Neural crest cell (in vitro differentiated cells): Measurements from ENCODE around the gene HECTD3. TPM values are rescaled to one million over a fixed set of nuclear protein-coding genes. Genes with fewer than 3 reads are reported as not detected.
"Not testable (repeated sequence)": the region's sequence is repeated elsewhere in the genome, so short reads cannot be mapped to it uniquely, and the experiment has no call there.

Source experiments
- DNase-seq: peaks from one replicate; pipeline ENCODE4 v3.0.0; 2021; ENCODE audit warnings: low read depth, mixed read lengths, low spot score
- H3K27ac Mint-ChIP-seq: one replicate; pipeline ENCODE4 v1.8.0; 2021; ENCODE audit warnings: mild to moderate bottlenecking, mixed read lengths; ENCODE audit not compliant: unreplicated experiment
- H3K27me3 Mint-ChIP-seq: 2 replicates; pipeline ENCODE4 v1.8.0; 2021; ENCODE audit warnings: low read depth, mild to moderate bottlenecking, mixed read lengths
- H3K36me3 Mint-ChIP-seq: 2 replicates; pipeline ENCODE4 v1.8.0; 2021; ENCODE audit warnings: low read depth, mild to moderate bottlenecking, mixed read lengths
- H3K4me1 Mint-ChIP-seq: 2 replicates; pipeline ENCODE4 v1.8.0; 2021; ENCODE audit warnings: mixed read lengths
- H3K4me3 Mint-ChIP-seq: one replicate; pipeline ENCODE4 v1.8.0; 2021; ENCODE audit warnings: mild to moderate bottlenecking, mixed read lengths
- H3K9me3 Mint-ChIP-seq: 2 replicates; pipeline ENCODE4 v1.8.0; 2021; ENCODE audit warnings: mixed read lengths
- total RNA-seq: library from RNA; stranded (reverse); gene quantifications from 2 replicates; pipeline ENCODE4 v1.2.1, GENCODE V29; 2021
- TF ChIP-seq, protein P1 (sequence below): fragments of 200-600 bp; sonication (generic); conservative IDR thresholded peaks from 2 replicates; pipeline ENCODE4 v1.5.0; 2021; ENCODE audit warnings: antibody characterized with exemption, mild to moderate bottlenecking

Gene HECTD3
- total RNA-seq, 1 donor from 2014 or later = 29.3 TPM

DNA sequence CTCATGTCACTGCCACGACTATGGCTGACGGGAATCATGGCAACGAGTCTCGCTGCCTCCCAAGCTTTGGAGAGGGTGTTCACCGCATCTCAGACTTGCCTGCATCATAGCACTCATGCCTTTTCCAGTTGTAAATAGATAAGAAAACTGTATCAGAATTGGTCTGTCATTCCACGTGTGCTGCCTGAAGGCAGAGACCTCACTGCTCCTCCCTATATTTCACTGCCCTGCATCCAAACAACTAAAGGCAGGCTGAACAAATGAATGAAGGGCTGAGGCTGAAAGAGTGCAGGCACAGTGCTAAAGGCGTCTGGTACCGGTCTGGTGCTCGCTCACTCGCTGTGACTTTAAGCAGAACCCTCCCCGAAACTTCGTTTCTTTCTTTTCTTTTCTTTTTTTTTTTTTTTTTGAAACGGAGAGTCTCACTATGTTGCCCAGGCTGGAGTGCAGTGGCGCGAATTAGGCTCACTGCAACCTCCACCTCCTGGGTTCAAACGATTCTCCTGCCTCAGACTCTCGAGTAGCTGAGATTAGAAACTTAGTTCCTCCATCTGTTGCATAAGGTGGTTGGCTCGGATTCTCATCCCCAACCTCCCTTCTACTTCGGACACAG lies 25.3 kb downstream of the HECTD3 start:
- H3K36me3 Mint-ChIP-seq = no peaks in the 10 kb centered on the region
- TF ChIP-seq, protein P1, sequence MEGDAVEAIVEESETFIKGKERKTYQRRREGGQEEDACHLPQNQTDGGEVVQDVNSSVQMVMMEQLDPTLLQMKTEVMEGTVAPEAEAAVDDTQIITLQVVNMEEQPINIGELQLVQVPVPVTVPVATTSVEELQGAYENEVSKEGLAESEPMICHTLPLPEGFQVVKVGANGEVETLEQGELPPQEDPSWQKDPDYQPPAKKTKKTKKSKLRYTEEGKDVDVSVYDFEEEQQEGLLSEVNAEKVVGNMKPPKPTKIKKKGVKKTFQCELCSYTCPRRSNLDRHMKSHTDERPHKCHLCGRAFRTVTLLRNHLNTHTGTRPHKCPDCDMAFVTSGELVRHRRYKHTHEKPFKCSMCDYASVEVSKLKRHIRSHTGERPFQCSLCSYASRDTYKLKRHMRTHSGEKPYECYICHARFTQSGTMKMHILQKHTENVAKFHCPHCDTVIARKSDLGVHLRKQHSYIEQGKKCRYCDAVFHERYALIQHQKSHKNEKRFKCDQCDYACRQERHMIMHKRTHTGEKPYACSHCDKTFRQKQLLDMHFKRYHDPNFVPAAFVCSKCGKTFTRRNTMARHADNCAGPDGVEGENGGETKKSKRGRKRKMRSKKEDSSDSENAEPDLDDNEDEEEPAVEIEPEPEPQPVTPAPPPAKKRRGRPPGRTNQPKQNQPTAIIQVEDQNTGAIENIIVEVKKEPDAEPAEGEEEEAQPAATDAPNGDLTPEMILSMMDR = no peak
- peak overlapping the region; percentile 99 for H3K4me3 Mint-ChIP-seq
- no peaks in the 10 kb centered on the region for H3K27me3 Mint-ChIP-seq
- peaks cover 3% of the 10 kb centered on the region for H3K9me3 Mint-ChIP-seq
- peak overlapping the region; percentile 95 for H3K27ac Mint-ChIP-seq
- H3K4me1 Mint-ChIP-seq = peaks cover 19% of the 10 kb centered on the region
- DNase-seq = no peak

DNA sequence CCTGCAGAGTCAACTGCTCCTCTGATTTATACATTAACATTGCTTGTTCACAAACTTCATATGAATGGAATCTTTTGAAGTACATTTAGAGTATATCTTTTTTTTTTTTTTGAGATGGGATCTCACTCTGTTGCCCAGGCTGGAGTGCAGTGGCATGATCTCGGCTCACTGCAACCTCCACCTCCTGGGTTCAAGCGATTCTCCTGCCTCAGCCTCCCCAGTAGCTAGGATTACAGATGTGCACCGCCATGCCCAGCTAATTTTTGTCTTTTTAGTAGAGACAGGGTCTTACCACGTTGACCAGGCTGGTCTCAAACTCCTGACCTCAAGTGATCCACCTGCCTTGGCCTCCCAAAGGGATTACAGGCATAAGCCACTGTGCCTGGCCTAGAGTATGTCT lies 33.8 kb downstream of the HECTD3 start:
- H3K4me3 Mint-ChIP-seq, DNase-seq, H3K4me1 Mint-ChIP-seq, H3K27me3 Mint-ChIP-seq, H3K27ac Mint-ChIP-seq, H3K9me3 Mint-ChIP-seq: not testable (repeated sequence)
- peaks cover 33% of the 10 kb centered on the region for H3K36me3 Mint-ChIP-seq

DNA sequence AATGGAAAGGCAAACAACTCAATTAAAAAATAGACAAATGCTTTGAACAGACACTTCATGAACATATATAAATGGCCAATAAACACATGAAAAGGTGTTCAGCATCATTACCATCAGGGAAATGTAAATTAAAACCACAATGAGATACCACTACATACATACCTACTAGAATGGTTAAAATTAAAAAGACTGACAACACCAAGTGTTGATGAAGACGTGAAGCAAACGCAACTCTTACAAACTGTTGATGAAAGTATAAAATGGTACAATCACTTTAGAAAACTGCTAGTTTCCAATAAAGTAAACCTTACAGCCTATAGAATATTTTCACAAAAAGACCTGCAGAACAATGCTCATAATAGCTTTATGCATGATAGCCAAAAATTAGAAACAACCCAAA lies 34.9 kb downstream of the HECTD3 start:
- Mint-ChIP-seq H3K4me1 (no peaks in the 10 kb centered on the region), H3K4me3 (no peak overlapping the region), H3K36me3 (peaks cover 33% of the 10 kb centered on the region), H3K9me3 (peaks cover 5% of the 10 kb centered on the region), H3K27ac (no peak overlapping the region), H3K27me3 (no peaks in the 10 kb centered on the region)
- TF ChIP-seq, protein P1 = no peak
- DNase-seq = no peak

DNA sequence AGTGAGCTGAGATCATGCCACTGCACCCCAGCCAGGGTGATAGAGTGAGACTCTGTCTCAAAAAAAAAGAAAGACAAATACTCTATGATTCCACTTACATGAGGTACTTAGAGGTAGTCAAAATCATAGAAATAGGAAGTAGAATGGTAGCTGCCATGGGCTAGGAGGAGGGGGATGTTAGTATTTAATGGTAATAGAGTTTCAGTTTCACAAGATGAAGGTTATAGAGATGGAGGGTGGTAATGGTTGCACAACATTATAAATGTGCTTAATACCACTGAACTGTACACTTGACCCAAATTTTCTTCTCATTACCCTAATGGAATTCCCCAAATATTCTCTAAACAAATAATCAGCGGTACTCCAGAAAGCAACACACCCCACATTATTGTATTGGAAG lies 37.5 kb downstream of the HECTD3 start:
- no peak overlapping the region for H3K4me3 Mint-ChIP-seq
- TF ChIP-seq, protein P1 = no peak
- peaks cover 5% of the 10 kb centered on the region for H3K9me3 Mint-ChIP-seq
- H3K36me3 Mint-ChIP-seq = peaks cover 33% of the 10 kb centered on the region
- H3K4me1 Mint-ChIP-seq = no peaks in the 10 kb centered on the region
- no peak for DNase-seq
- no peak overlapping the region for H3K27ac Mint-ChIP-seq
- no peaks in the 10 kb centered on the region for H3K27me3 Mint-ChIP-seq

DNA sequence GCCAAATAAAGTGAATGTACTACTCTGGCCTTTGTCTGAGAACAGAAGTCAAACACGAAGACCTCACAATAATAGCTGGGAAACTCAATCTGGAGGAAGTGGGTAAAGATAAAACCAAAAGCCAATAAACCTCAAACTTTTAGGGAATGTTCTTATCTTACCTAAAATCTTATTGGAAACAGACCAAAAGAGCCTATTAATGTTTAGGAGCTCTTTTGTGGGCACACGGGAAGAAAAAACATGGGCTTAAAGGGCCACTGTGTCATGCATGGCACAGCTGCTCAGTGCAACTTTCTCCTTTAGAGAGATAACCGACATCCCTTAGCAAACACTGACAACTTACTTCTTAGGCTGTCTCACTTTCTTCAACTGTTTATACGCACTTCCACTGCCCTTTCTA lies 40.8 kb downstream of the HECTD3 start:
- H3K36me3 Mint-ChIP-seq = peaks cover 3% of the 10 kb centered on the region
- no peaks in the 10 kb centered on the region for H3K27me3 Mint-ChIP-seq
- no peaks in the 10 kb centered on the region for H3K4me1 Mint-ChIP-seq

DNA sequence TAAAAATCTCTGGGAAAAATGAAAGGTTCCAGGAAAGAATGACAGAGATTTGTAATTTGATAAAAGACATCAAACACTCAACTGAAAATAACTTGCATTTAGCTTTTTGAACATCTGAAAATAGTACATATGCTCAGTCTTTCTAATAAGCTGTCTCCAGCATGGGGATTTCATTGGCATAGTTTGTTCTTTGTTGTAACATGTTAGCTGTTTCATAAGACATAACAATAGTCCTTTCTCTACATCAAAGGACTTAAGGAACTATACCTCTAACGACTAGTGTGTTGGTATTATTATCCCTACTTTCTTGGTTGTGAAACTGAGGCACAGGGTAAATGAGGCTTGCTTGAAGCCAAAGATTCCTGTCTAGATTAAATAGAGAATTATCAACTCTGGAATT lies 46.7 kb downstream of the HECTD3 start:
- H3K4me3 Mint-ChIP-seq = no peak overlapping the region
- H3K27me3 Mint-ChIP-seq = no peaks in the 10 kb centered on the region
- no peak for DNase-seq
- no peaks in the 10 kb centered on the region for H3K4me1 Mint-ChIP-seq
- H3K9me3 Mint-ChIP-seq = no peaks in the 10 kb centered on the region
- TF ChIP-seq, protein P1 = no peak
- no peaks in the 10 kb centered on the region for H3K36me3 Mint-ChIP-seq
- no peak overlapping the region for H3K27ac Mint-ChIP-seq

More for the DNA sequence above, 40.8 kb downstream of the HECTD3 start:
- Mint-ChIP-seq H3K4me3 (no peak overlapping the region), H3K27ac (no peak overlapping the region), H3K9me3 (no peaks in the 10 kb centered on the region)
- TF ChIP-seq, protein P1 = no peak
- no peak for DNase-seq
